GM13977 (cell line): ENCODE data around the gene IL17F.

Experiments used
- DNase-seq: peaks from one replicate; pipeline ENCODE4 v3.0.0; 2012; ENCODE audit warnings: low spot score
- in situ Hi-C: fragments of 300-500 bp; cut with MboI; formaldehyde crosslinking; loops from one replicate; pipeline ENCODE4 v1.12.0; 2022; ENCODE audit warnings: low sequenced_read_pairs, low pct_unique_long_range_greater_than_20kb, mixed read lengths, inconsistent platforms; ENCODE audit not compliant: unreplicated experiment
- TF ChIP-seq, protein P1 (sequence below): IDR thresholded peaks from 2 replicates; pipeline ENCODE4 v1.5.1; 2012; ENCODE audit warnings: mild to moderate bottlenecking, control low read depth; ENCODE audit not compliant: insufficient read depth; ENCODE audit errors: extremely low read depth, missing control alignments

IL17F gene

DNA sequence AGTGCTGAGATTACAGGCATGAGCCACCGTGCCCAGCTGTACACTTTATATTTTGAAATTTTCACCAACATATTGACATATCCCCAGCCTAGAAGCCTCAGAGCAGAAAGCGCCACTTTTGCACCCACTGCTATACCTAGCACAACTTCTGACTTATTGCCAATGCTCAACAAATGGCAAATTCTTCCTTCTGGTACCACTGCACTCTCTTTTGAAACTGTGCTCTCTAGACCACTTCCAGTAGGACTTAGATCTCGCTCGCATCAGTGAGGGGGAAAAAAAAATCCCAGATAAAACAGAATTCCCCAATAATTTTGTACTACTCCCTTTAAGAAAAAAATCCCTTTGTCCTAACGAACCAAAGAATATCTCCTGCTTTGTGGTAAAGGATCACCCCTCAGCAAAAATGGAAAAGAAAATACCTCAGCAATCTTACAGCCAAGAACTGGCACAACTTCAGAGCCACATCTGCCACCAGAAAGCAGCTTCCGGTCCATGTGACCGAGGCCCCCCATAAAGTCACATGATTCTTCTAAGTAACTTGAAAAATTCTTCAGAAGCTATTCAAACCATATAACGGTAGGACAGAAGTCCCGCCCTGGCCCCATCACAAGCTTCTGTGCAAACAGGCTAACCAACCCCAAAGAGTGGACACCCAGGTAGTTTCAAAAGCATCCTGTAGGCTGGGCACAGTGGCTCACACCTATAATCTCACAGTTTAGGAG is 18.5 kb upstream of the IL17F start:
- no peak for DNase-seq

DNA sequence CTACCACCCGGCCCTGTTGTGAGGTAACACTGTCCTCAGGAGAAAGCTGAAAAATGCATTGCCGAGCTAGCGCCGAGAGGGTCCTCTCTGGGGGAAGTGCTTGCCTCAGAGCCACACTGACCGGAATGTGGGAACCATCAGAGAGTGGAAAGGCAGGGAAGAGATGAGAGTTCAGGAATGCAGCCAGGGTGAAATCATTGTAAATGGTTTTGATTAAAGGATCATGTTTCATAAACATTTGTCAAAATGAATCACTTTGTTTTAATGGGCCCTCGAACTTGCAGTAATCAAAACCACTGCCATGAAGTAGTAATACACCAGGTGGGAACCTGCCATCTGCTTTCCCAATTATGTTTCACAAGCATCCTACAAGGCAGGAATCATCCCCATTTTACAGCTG is 16.9 kb upstream of the IL17F start:
- in situ Hi-C loops, result loop anchor here (10.0 kb wide), 1 partner anchor 96 kb away; no protein-coding TSS in a partner anchor
- TF ChIP-seq, protein P1, sequence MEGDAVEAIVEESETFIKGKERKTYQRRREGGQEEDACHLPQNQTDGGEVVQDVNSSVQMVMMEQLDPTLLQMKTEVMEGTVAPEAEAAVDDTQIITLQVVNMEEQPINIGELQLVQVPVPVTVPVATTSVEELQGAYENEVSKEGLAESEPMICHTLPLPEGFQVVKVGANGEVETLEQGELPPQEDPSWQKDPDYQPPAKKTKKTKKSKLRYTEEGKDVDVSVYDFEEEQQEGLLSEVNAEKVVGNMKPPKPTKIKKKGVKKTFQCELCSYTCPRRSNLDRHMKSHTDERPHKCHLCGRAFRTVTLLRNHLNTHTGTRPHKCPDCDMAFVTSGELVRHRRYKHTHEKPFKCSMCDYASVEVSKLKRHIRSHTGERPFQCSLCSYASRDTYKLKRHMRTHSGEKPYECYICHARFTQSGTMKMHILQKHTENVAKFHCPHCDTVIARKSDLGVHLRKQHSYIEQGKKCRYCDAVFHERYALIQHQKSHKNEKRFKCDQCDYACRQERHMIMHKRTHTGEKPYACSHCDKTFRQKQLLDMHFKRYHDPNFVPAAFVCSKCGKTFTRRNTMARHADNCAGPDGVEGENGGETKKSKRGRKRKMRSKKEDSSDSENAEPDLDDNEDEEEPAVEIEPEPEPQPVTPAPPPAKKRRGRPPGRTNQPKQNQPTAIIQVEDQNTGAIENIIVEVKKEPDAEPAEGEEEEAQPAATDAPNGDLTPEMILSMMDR, result no peak
- DNase-seq, result no peak

More for the DNA sequence above, 18.5 kb upstream of the IL17F start:
- TF ChIP-seq, protein P1, result no peak
- in situ Hi-C loops, result loop anchor here (10.0 kb wide), 1 partner anchor 98 kb away; no protein-coding TSS in a partner anchor

DNA sequence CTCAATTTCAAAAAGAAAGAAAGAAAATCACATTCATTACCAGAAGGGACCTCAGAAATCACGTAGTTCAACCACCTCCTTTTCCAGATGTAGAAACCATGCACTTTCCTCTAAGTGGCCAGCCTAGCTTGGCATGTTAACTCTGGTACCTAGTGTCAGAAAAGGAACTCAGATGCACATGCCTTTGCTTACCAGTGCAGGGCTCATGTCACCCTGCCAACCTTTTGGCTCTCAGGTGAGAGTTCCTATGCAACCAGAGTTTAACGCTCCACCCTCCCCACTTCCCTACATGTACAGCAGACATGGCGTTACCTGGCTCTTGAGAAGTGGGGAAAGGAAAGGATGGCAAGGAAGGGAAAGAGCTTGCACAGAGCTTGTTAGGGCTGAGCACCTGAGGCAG is 16.3 kb upstream of the IL17F start:
- TF ChIP-seq, protein P1, result no peak
- DNase-seq, result no peak
- in situ Hi-C loops, result loop anchor here (10.0 kb wide), 1 partner anchor 96 kb away; no protein-coding TSS in a partner anchor

DNA sequence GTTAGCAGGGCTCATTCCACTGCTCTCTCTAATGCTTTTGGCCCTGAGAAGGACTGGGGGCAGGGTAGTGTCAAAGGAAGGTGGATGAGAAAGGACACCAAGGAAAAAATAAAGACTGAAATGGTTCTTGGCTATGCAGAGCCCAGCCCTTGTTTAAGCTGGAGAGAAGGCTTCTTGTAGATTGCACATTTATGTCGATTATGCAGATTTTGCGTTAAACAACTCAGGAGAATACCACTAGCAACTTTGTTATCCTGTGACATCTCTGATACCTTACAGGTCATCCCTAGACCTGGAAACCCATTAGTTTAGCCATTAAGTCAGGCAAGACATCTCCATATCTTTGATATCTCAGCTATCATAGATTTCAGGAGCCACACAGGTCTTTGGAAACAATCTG is 11.1 kb upstream of the IL17F start:
- in situ Hi-C loops, result no loop called here
- TF ChIP-seq, protein P1, result no peak

DNA sequence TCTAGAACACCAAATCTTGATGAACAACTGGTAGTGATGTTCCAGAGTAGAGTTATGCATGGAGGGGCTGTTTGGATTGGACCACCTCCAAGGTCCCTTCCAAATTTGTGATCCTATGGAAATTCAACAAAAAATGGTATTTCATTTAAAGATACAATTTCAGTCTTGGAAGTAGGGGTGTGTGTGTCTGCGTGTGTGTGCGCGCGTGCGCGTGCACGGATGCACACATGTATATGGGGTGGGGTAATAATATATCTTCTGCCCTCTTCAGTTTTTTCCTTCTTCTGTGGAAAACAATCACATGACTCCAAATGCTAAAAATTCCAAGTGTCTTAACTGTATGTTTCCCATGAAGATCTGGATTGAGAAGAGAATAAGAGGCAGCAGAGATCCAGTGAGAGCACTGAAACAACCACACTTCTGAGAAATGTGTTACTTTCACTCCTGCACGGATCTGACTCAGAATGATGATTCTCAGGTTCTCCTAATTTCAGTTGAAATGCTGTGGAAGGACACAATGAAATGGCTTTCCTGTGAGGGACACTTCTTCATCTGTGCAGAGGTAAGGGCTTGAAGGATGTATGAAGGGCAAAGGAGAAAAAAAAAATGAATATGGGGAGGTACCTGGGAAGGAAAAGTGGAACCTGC is 10.6 kb upstream of the IL17F start:
- DNase-seq, result no peak
- in situ Hi-C loops, result no loop called here
- TF ChIP-seq, protein P1, result no peak

More for the DNA sequence above, 11.1 kb upstream of the IL17F start:
- no peak for DNase-seq

DNA sequence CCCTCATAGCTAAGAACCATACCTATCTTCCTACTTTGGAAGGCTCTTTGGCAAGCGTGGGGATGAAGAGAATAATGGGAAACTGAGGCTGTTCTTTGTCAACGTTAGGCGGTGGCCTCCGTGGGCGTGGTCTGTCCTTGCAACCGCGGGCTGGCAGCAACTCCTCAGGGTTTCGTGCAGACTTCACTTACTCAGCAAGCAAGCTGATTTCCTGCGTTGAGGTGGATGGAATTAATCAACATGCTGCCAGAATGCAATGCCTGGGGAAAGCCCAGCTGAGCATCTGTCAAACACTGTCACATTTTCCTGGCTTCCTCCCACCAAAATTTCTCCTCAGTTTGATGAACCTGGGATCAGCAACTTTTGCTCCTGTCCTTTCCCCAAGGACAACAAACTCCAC is 9.2 kb upstream of the IL17F start:
- TF ChIP-seq, protein P1, result no peak
- in situ Hi-C loops, result no loop called here
- DNase-seq, result no peak
